GM12878 (cell line): ENCODE data around the gene AFAP1L2. TPM values are rescaled to one million over a fixed set of nuclear protein-coding genes. Genes with fewer than 3 reads are reported as not detected.

Experiments
- ATAC-seq: fragments of 200-7000 bp; cut with Tn5 transposase; 3 replicates; pipeline ENCODE4 v1.9.1; 2020; ENCODE audit warnings: mild to moderate bottlenecking, moderate library complexity
- BruUV-seq: library from RNA; stranded (reverse); fragments of 400-500 nt; replicated peaks from 2 replicates; lab custom pipeline; 2021; lab: Mats Ljungman, UMichigan
- CTCF ChIA-PET: fragments of 300-600 bp; sonication (Branson Sonifier 250); formaldehyde crosslinking; extraction: SDS; loops from one replicate; lab custom pipeline; 2021; ENCODE audit warnings: inconsistent platforms; lab: Yijun Ruan, JAX
- POLR2A ChIA-PET: fragments of 350-600 bp; formaldehyde crosslinking; extraction: SDS; loops from one replicate; lab custom pipeline; 2021; ENCODE audit warnings: inconsistent platforms; lab: Charles Lee
- RAD21 ChIA-PET: fragments of 300-600 bp; sonication (Branson Sonifier 250); formaldehyde crosslinking; loops from one replicate; lab custom pipeline; 2023; ENCODE audit warnings: antibody characterized with exemption; ENCODE audit not compliant: unreplicated experiment; lab: Charles Lee
- SMC1A ChIA-PET: fragments of 300-600 bp; sonication (Branson Sonifier 250); formaldehyde crosslinking; loops from one replicate; lab custom pipeline; 2023; ENCODE audit not compliant: unreplicated experiment, uncharacterized antibody; lab: Charles Lee
- DNase-seq: peaks from one replicate; pipeline ENCODE4 v3.0.0-alpha.2; 2011; ENCODE audit warnings: low read depth, low spot score
- FAIRE-seq: peaks from 3 replicates; lab custom pipeline; 2011; peaks lifted over from hg19 to GRCh38; lab: Jason Lieb, UNC
- H2AFZ ChIP-seq: 2 replicates; pipeline ENCODE4 v1.6.0; 2011; ENCODE audit warnings: low read depth, low read length, control low read depth; ENCODE audit not compliant: control insufficient read depth
- H3K27ac ChIP-seq: 2 replicates; pipeline ENCODE4 v1.5.1; 2011; ENCODE audit warnings: control low read depth; ENCODE audit not compliant: control insufficient read depth, insufficient read depth
- H3K27me3 ChIP-seq, 2 experiments: replicated peaks in 1 of 2; 2 replicates each; pipeline versions ENCODE4 v1.6.0 to v1.6.1; 2011; ENCODE audit warnings: low read length in 1 of 2; ENCODE audit not compliant: control insufficient read depth in 2 of 2, insufficient read depth in 2 of 2
- H3K36me3 ChIP-seq, 2 experiments: 2 replicates each; pipeline ENCODE4 v1.5.1; 2011; ENCODE audit warnings: low read length in 1 of 2; ENCODE audit not compliant: control insufficient read depth in 2 of 2, insufficient read depth in 2 of 2
- H3K4me1 ChIP-seq: 2 replicates; pipeline ENCODE4 v1.6.1; 2011; ENCODE audit warnings: mild to moderate bottlenecking, low read length, moderate library complexity, mixed read lengths; ENCODE audit not compliant: control insufficient read depth, insufficient read depth
- H3K4me2 ChIP-seq: 2 replicates; pipeline ENCODE4 v1.6.0; 2011; ENCODE audit warnings: control low read depth; ENCODE audit not compliant: control insufficient read depth, insufficient read depth
- H3K4me3 ChIP-seq: fragments of 200-600 bp; sonication (generic); 2 replicates; pipeline ENCODE4 v1.5.1; 2016
- H3K79me2 ChIP-seq: 2 replicates; pipeline ENCODE4 v1.6.0; 2011; ENCODE audit warnings: low read length; ENCODE audit not compliant: control insufficient read depth, insufficient read depth
- H3K9ac ChIP-seq: 2 replicates; pipeline ENCODE4 v1.8.0; 2011; ENCODE audit warnings: low read length, control low read depth, mixed read lengths; ENCODE audit not compliant: control insufficient read depth, insufficient read depth
- H3K9me3 ChIP-seq: replicated peaks from 3 replicates; pipeline ENCODE4 v1.5.1; 2011; ENCODE audit warnings: mild to moderate bottlenecking, low read length; ENCODE audit not compliant: control insufficient read depth, insufficient read depth
- H4K20me1 ChIP-seq: 2 replicates; pipeline ENCODE4 v1.6.0; 2011; ENCODE audit not compliant: control insufficient read depth, insufficient read depth
- FOXM1 ChIP-seq: IDR thresholded peaks from 2 replicates; pipeline ENCODE4 v1.6.1; 2012; ENCODE audit warnings: low read depth, mild to moderate bottlenecking, inconsistent platforms, low read length, moderate library complexity
- KDM1A ChIP-seq: fragments of 200-600 bp; sonication (generic); IDR thresholded peaks from 2 replicates; pipeline ENCODE4 v1.6.1; 2016; ENCODE audit warnings: borderline replicate concordance
- MYB ChIP-seq: fragments of 150-350 bp; IDR thresholded peaks from 2 replicates; pipeline ENCODE4 v1.6.1; 2014; ENCODE audit warnings: mild to moderate bottlenecking, low read depth, low read length, borderline replicate concordance
- NFXL1 ChIP-seq: fragments of 450-650 bp; IDR thresholded peaks from 2 replicates; pipeline ENCODE4 v1.6.1; 2017; ENCODE audit warnings: antibody characterized with exemption, mild to moderate bottlenecking, borderline replicate concordance
- PBX3 ChIP-seq: IDR thresholded peaks from 2 replicates; pipeline ENCODE4 v1.6.1; 2011; ENCODE audit warnings: mild to moderate bottlenecking, low read depth, low read length, moderate library complexity; ENCODE audit not compliant: insufficient replicate concordance
- PRDM15 ChIP-seq: fragments of 450-650 bp; formaldehyde crosslinking; IDR thresholded peaks from 2 replicates; pipeline ENCODE4 v1.4.0; 2020; ENCODE audit warnings: mild to moderate bottlenecking, moderate library complexity
- RBBP5 ChIP-seq: fragments of 200-600 bp; sonication (generic); conservative IDR thresholded peaks from 2 replicates; pipeline ENCODE4 v1.6.1; 2016
- REST ChIP-seq: IDR thresholded peaks from 2 replicates; pipeline ENCODE4 v1.6.1; 2012; ENCODE audit warnings: mild to moderate bottlenecking, low read depth, low read length
- WGBS: methylation state at CpG from one replicate; pipeline ENCODE4 v1.1.6; 2016; ENCODE audit warnings: low lambda C conversion rate; ENCODE audit not compliant: insufficient replicate concordance, insufficient coverage; ENCODE audit errors: missing lambda C conversion rate; 5-methylcytosine and 5-hydroxymethylcytosine counted together
- in situ Hi-C: fragments of 300-500 bp; cut with MboI; formaldehyde crosslinking; loops from 9 replicates; pipeline ENCODE4 v1.14.3; 2018; ENCODE audit warnings: mixed read lengths
- intact Hi-C: fragments of 100-400 bp; cut with micrococcal nuclease; formaldehyde crosslinking; loops from one replicate; pipeline ENCODE4 v1.14.2; 2022; ENCODE audit not compliant: unreplicated experiment
- polyA plus RNA-seq, 11 experiments: library from polyadenylated mRNA; depleted of rRNA in 4 of 11; unstranded in 6 of 11; stranded (reverse) in 5 of 11; fragments of >200 nt; fragmentation: Nextera tagmentation in 4 of 11; fragmentation: Illumina TruSeq in 1 of 11; extraction: Ambion mirVana in 4 of 11; extraction: Trizol in 1 of 11; gene quantifications; 1 replicate in 1 of 11; 2 replicates in 10 of 11; pipeline versions ENCODE4 v1.2.1 to v1.2.3, GENCODE V29; 2011 to 2016; ENCODE audit warnings: inconsistent platforms in 2 of 11, missing spikeins in 2 of 11, low read depth in 1 of 11
- total RNA-seq, 4 experiments: library from RNA; depleted of rRNA in 3 of 4; stranded (reverse); fragments of >200 nt in 3 of 4; fragmentation: Illumina TruSeq in 1 of 4; extraction: Trizol in 1 of 4; gene quantifications; 2 replicates each; pipeline versions ENCODE4 v1.2.1 to v1.2.3, GENCODE V29; 2013 to 2021

AFAP1L2 gene
- total and polyA plus RNA-seq, 10 of the 15 experiments (the other 5 are each of a cell fraction or from before 2014, with no cell fraction given), result 0.03 to 4.0 (median 0.34) TPM

- ChIA-PET SMC1A (no interaction called here), CTCF (no interaction called here), POLR2A (no interaction called here), RAD21 (no interaction called here)
- Histone ChIP-seq H4K20me1 (no peaks in the 10 kb centered on the region), H3K36me3 (no peaks in the 10 kb centered on the region), H3K79me2 (no peaks in the 10 kb centered on the region), H3K27me3 (peaks cover 5 to 7% of the 10 kb centered on the region in 2 experiments; a peak in 3 of 4 replicates), H3K4me2 (no peak overlapping the region), H3K9me3 (no peaks in the 10 kb centered on the region), H2AFZ (no peak overlapping the region), H3K27ac (no peak overlapping the region), H3K4me1 (peaks cover 8% of the 10 kb centered on the region), H3K4me3 (peak overlapping the region; percentile 16; the same call in 1 of the 2 replicates), H3K9ac (no peak overlapping the region)
- ATAC-seq, result no peak
- no peak for TF ChIP-seq FOXM1
- no peak for TF ChIP-seq PRDM15
- TF ChIP-seq KDM1A, result no peak
- TF ChIP-seq PBX3, result no peak
- TF ChIP-seq NFXL1, result no peak
- TF ChIP-seq MYB, result no peak
- TF ChIP-seq RBBP5, result no peak
- TF ChIP-seq REST, result no peak
- DNase-seq, result no peak
- intact Hi-C loops, result no loop called here
- in situ Hi-C loops, result no loop called here
- no peak for FAIRE-seq
- 66% methylated on average over 16 of the region's 16 CpGs for WGBS
- BruUV-seq, result no TSS peak
Measured at GRCh38 chr10:114405011-114405350, 679 bp upstream of the AFAP1L2 start.
